Nephron (organoid): Measurements from ENCODE around the gene AOPEP.
A peak's percentile ranks its signal among the peaks of the same experiment; 100 is the strongest.

Source experiments
- H3K27ac Mint-ChIP-seq, 3 experiments: 2 replicates each; pipeline ENCODE4 v1.8.0; 2020; ENCODE audit warnings: mixed read lengths in 3 of 3, mild to moderate bottlenecking in 2 of 3, moderate library complexity in 1 of 3
- H3K27me3 Mint-ChIP-seq: 2 replicates; pipeline ENCODE4 v1.8.0; 2021; ENCODE audit warnings: low read depth, mild to moderate bottlenecking, moderate library complexity, mixed read lengths
- H3K36me3 Mint-ChIP-seq: 2 replicates; pipeline ENCODE4 v1.8.0; 2020; ENCODE audit warnings: low read depth, mixed read lengths
- H3K4me1 Mint-ChIP-seq: 2 replicates; pipeline ENCODE4 v1.8.0; 2020; ENCODE audit warnings: mixed read lengths
- H3K4me3 Mint-ChIP-seq, 3 experiments: 2 replicates each; pipeline ENCODE4 v1.8.0; 2020; ENCODE audit warnings: mild to moderate bottlenecking in 3 of 3, mixed read lengths in 3 of 3, moderate library complexity in 2 of 3
- H3K9me3 Mint-ChIP-seq: 2 replicates; pipeline ENCODE4 v1.8.0; 2020; ENCODE audit warnings: mixed read lengths
- CTCF ChIP-seq, 3 experiments: fragments of 200-600 bp; sonication (generic); IDR thresholded peaks; one replicate each; pipeline ENCODE4 v1.5.0; 2021; ENCODE audit warnings: antibody characterized with exemption in 3 of 3; ENCODE audit not compliant: unreplicated experiment in 3 of 3

The AOPEP gene

GRCh38 chr9:94904806-94905205 is 178.3 kb downstream of the AOPEP start:
- Mint-ChIP-seq H3K27ac (peak overlapping the region in 2 of 3 experiments; percentile 19 to 77), H3K9me3 (no peaks in the 10 kb centered on the region), H3K27me3 (no peaks in the 10 kb centered on the region), H3K36me3 (no peaks in the 10 kb centered on the region), H3K4me1 (peaks cover 73% of the 10 kb centered on the region), H3K4me3 (no peak overlapping the region)
- TF ChIP-seq CTCF (IDR thresholded peaks at IDR 0.05; ENCODE audit: unreplicated experiment in 3 of 3), result no peak

DNA sequence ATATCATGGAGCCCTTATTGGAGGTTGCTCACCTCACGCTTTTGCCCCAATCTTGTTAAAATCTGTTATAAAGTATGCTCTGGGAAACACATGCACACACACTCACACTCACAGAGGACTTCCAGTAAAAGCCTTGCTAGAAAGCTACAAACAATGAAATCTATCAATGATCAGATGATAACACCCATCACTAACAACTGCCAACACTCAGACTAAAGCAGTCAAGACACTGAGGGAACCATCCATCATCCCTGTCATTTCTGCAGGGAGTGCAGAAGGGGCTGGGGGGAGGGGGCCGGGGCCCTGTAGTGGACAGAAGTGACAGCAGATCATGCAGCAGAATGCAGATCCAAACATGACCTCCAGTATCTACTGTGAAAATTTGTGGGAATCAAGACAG is 179.1 kb downstream of the AOPEP start:
- H3K36me3 Mint-ChIP-seq, result no peaks in the 10 kb centered on the region
- TF ChIP-seq CTCF (IDR thresholded peaks at IDR 0.05; ENCODE audit: unreplicated experiment in 3 of 3), result no peak
- H3K4me1 Mint-ChIP-seq, result peaks cover 73% of the 10 kb centered on the region
- H3K4me3 Mint-ChIP-seq, result no peak overlapping the region
- H3K9me3 Mint-ChIP-seq, result no peaks in the 10 kb centered on the region
- no peaks in the 10 kb centered on the region for H3K27me3 Mint-ChIP-seq
- H3K27ac Mint-ChIP-seq, result peak overlapping the region in 1 of 3 experiments; percentile 50

DNA sequence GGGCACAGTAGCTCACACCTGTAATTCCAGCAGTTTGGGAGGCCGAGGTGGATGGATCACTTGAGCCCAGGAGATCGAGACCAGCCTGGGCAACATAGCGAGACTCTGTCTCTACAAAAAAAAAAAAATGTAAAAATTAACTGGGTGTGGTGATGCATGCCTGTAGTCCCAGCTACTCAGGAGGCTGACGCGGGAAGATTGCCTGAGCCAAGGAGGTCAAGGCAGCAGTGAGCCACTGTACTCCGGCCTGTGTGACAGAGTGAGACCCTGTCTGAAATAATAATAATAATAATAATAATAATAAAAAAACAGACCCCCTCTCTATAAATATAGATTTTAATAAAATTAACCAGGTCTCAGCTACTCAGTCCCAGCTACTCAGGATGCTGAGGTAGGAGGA is 179.7 kb downstream of the AOPEP start:
- no peak overlapping the region for H3K4me3 Mint-ChIP-seq
- H3K27me3 Mint-ChIP-seq, result no peaks in the 10 kb centered on the region
- H3K36me3 Mint-ChIP-seq, result no peaks in the 10 kb centered on the region
- peaks cover 73% of the 10 kb centered on the region for H3K4me1 Mint-ChIP-seq
- no peak overlapping the region for H3K27ac Mint-ChIP-seq
- no peaks in the 10 kb centered on the region for H3K9me3 Mint-ChIP-seq
- no peak for TF ChIP-seq CTCF (IDR thresholded peaks at IDR 0.05; ENCODE audit: unreplicated experiment in 3 of 3)

DNA sequence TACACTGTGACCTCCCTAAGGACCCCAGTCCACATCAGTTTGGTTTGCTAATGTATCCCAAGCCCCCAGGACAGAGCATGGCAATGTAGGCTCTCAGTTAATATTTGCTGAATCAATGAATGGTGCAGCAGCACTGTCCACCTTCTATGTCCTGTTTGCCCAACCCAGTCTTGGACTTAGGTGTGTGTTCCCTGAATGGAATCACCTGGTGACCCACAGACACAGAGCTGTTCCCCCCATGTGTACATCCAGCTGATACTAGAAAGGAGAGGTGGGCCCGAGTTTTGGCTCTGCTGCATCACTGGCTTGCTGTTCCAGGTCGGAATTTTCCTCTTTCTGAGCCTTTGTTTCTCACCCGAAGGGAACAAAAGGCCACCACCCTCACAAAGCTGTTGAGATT is 180.2 kb downstream of the AOPEP start:
- Mint-ChIP-seq H3K27me3 (no peaks in the 10 kb centered on the region), H3K36me3 (no peaks in the 10 kb centered on the region), H3K27ac (peak overlapping the region in 2 of 3 experiments; percentile 91 to 95), H3K4me3 (no peak overlapping the region), H3K4me1 (peaks cover 69% of the 10 kb centered on the region), H3K9me3 (no peaks in the 10 kb centered on the region)
- no peak for TF ChIP-seq CTCF (IDR thresholded peaks at IDR 0.05; ENCODE audit: unreplicated experiment in 3 of 3)

- Mint-ChIP-seq H3K27ac (peak overlapping the region; percentile 84 to 95 (median 91)), H3K36me3 (no peaks in the 10 kb centered on the region), H3K9me3 (no peaks in the 10 kb centered on the region), H3K4me1 (peaks cover 67% of the 10 kb centered on the region), H3K27me3 (peaks cover 3% of the 10 kb centered on the region), H3K4me3 (no peak overlapping the region)
- no peak for TF ChIP-seq CTCF (IDR thresholded peaks at IDR 0.05; ENCODE audit: unreplicated experiment in 3 of 3)
Measured at GRCh38 chr9:94907264-94907936, 180.9 kb downstream of the AOPEP start.

GRCh38 chr9:94908011-94908563 is 181.6 kb downstream of the AOPEP start:
- peak overlapping the region in 2 of 3 experiments; percentile 13 to 62 for H3K4me3 Mint-ChIP-seq

More at GRCh38 chr9:94908011-94908563, 181.6 kb downstream of the AOPEP start:
- Mint-ChIP-seq H3K27me3 (peaks cover 3% of the 10 kb centered on the region), H3K27ac (peak overlapping the region; percentile 84 to 95 (median 91)), H3K9me3 (no peaks in the 10 kb centered on the region), H3K36me3 (no peaks in the 10 kb centered on the region), H3K4me1 (peaks cover 71% of the 10 kb centered on the region)
- TF ChIP-seq CTCF (IDR thresholded peaks at IDR 0.05; ENCODE audit: unreplicated experiment in 3 of 3), result no peak
